Measurements from ENCODE around the gene TOMM20. TPM values are rescaled to one million over a fixed set of nuclear protein-coding genes. Genes with fewer than 3 reads are reported as not detected.
A peak's percentile ranks its signal among the peaks of the same experiment; 100 is the strongest.

Gene TOMM20
- total and polyA plus RNA-seq, 2 of the 8 experiments (the other 6 are each of a cell fraction or from before 2014, with no cell fraction given): 71.4 to 168 TPM

DNA sequence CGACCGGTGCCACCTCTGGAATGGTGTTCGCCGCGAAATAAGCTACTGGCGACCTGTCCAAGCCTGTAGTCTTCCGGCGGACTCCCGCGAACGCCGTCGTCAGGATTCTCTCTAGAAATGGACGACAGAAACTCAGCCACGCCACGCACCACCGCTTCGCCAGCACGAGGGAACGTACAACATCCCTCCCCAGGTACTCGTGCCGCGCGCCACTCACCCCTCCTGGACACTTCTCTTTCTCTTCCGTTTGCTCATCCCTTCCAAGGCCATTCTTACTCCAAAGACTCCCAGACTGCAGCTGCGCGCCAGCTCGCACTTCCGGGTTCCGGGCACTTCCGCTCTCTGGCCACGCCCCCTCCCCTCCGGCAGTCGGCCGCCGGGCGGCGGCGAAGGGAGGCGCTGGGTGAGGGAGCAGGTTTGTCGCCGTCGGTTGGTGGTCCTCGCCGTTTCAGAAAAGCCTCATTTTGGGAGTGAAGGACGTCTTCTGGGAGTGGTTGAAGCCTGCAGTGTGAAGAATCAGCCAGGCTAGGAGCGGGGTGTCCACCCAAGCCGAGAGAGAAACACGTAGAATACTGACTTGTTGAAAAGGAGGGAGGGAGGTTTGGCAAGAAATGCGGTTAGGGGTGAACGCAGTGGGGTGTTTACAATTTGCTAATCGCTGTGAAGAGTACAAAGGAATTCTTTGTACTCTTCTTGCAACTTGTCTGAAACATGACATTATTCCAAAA is 32.5 kb upstream of the TOMM20 start, which contains the start of gene RBM34:
RBM34 (minus strand) TSS at position 294 of the 728 bp plus-strand sequence; CDS start at position 270, 24 bp downstream.
- H3K27me3 ChIP-seq (replicated peaks in 1 of 4; ENCODE audit: control insufficient read depth in 3 of 4, extremely low read depth in 1 of 4, insufficient read depth in 3 of 4, low read length in 3 of 4): no peaks in the 10 kb centered on the region
- H3K18ac ChIP-seq (ENCODE audit: extremely low read depth, low read length): peak within 1 kb of the TSS; percentile 99
- no peak for FAIRE-seq
- H3K4me2 ChIP-seq (ENCODE audit: insufficient read depth in 1 of 2, low read depth in 2 of 2, low read length in 2 of 2): peak within 1 kb of the TSS; percentile 63 to 94
- peak within 1 kb of the TSS; percentile 68 for H4K5ac ChIP-seq (ENCODE audit: insufficient read length, low read depth, low read length)
- POLR2A ChIA-PET (ENCODE audit: partially characterized antibody): interaction anchor here (0.6 to 2.5 kb wide), 19 partner anchors 11 to 206 kb away, joined by 3 to 14 read pairs (median 4); partner anchors contain the start of genes TBCE and TOMM20
- peak within 1 kb of the TSS; percentile 50 for H4K91ac ChIP-seq (replicated peaks; ENCODE audit: insufficient read length, low read length)
- peak within 1 kb of the TSS; percentile 92 for H3K56ac ChIP-seq (replicated peaks; ENCODE audit: insufficient read length, low read depth, low read length)
- H3K4me3 ChIP-seq (ENCODE audit: extremely low read depth in 1 of 4, insufficient read depth in 2 of 4, low read depth in 3 of 4, low read length in 4 of 4): peak within 1 kb of the TSS; percentile 81 to 99 (median 94)
- no peak within 1 kb of the TSS for H3K23ac ChIP-seq (ENCODE audit: insufficient read length)
- peaks cover 0 to 4% (median 1%) of the 10 kb centered on the region in 4 experiments; a peak in 4 of 7 replicates for H3K4me1 ChIP-seq (replicated peaks in 1 of 4; ENCODE audit: control insufficient read depth in 3 of 4, insufficient read depth in 4 of 4, low read length in 3 of 4)
- peak within 1 kb of the TSS; percentile 82 to 98 (median 96) for H3K9ac ChIP-seq (replicated peaks in 1 of 4; ENCODE audit: extremely low read depth in 1 of 4, low read depth in 3 of 4, low read length in 3 of 4)
- DNase-seq (ENCODE audit: low read depth in 1 of 2, low spot score in 2 of 2): peak; percentile 62 to 96
- no peak within 1 kb of the TSS for H2AK5ac ChIP-seq (ENCODE audit: low read depth, low read length)
- H3K9me3 ChIP-seq (ENCODE audit: insufficient read depth in 2 of 2, low read depth in 1 of 2, low read length in 1 of 2): no peaks in the 10 kb centered on the region
- H2BK15ac ChIP-seq (ENCODE audit: low read length): no peak within 1 kb of the TSS
- H4K8ac ChIP-seq (ENCODE audit: extremely low read depth, insufficient read depth, low read length): peak within 1 kb of the TSS; percentile 91
- no peaks in the 10 kb centered on the region; the same call in 1 of the 2 replicates for H3K79me1 ChIP-seq (ENCODE audit: low read depth, low read length)
- no peak within 1 kb of the TSS for H3K14ac ChIP-seq (ENCODE audit: insufficient read length)
- peak within 1 kb of the TSS; percentile 61; the same call in 1 of the 2 replicates for H2BK12ac ChIP-seq (ENCODE audit: low read depth, low read length)
- H2BK120ac ChIP-seq (replicated peaks; ENCODE audit: low read depth, low read length): no peak within 1 kb of the TSS
- H3K36me3 ChIP-seq (ENCODE audit: control insufficient read depth in 2 of 4, insufficient read depth in 4 of 4, low read length in 3 of 4): peaks cover 16 to 30% (median 23%) of the 10 kb centered on the region in 4 experiments
- peak within 1 kb of the TSS; percentile 96 for H2BK5ac ChIP-seq (ENCODE audit: low read depth, low read length)
- peaks cover 0 to 4% of the 10 kb centered on the region in 2 experiments for H4K20me1 ChIP-seq (replicated peaks in 1 of 2; ENCODE audit: control insufficient read depth in 1 of 2, insufficient read depth in 2 of 2, low read length in 2 of 2)
- peak within 1 kb of the TSS; percentile 99 for H2AFZ ChIP-seq (ENCODE audit: low read length)
- no peak within 1 kb of the TSS for H3K4ac ChIP-seq (replicated peaks; ENCODE audit: insufficient read length, low read depth, low read length)
- H3K23me2 ChIP-seq (ENCODE audit: low read depth, low read length): peaks cover 6% of the 10 kb centered on the region
- peak within 1 kb of the TSS; percentile 82 for H3K27ac ChIP-seq (ENCODE audit: low read depth, low read length)
- H3K79me2 ChIP-seq (ENCODE audit: control insufficient read depth in 1 of 2, insufficient read depth in 2 of 2, low read length in 2 of 2): peaks cover 0 to 27% of the 10 kb centered on the region in 2 experiments; a peak in 2 of 4 replicates
- WGBS, 2 experiments (ENCODE audit: extremely low coverage in 1 of 2, insufficient coverage in 1 of 2, insufficient read length in 1 of 2, insufficient replicate concordance in 2 of 2, low coverage in 1 of 2, low lambda C conversion rate in 2 of 2, missing lambda C conversion rate in 1 of 2): 1% methylated on average over 47 of the region's 52 CpGs; no CpG with 5 or more reads in 1 of the 2 experiments
- CTCF ChIA-PET (ENCODE audit: partially characterized antibody): interaction anchor here (0.6 to 1.1 kb wide), 3 partner anchors 38 to 300 kb away, joined by 3 to 4 read pairs (median 3); no protein-coding TSS in a partner anchor
- H2BK20ac ChIP-seq (ENCODE audit: low read length): no peak within 1 kb of the TSS; the same call in 1 of the 2 replicates
- TF ChIP-seq TAF7 (optimal IDR thresholded peaks at IDR 0.05; ENCODE audit: borderline replicate concordance, low read depth, low read length) (peak; percentile 81), RFX5 (IDR thresholded peaks at IDR 0.05; ENCODE audit: borderline replicate concordance, low read depth, low read length) (no peak), RBBP5 (IDR thresholded peaks at IDR 0.05; ENCODE audit: borderline replicate concordance, low read depth, low read length) (peak; percentile 87), KDM5A (IDR thresholded peaks at IDR 0.05; ENCODE audit: low read length) (no peak), HDAC6 (IDR thresholded peaks at IDR 0.05; ENCODE audit: low read depth, low read length) (no peak), SIRT6 (IDR thresholded peaks at IDR 0.05; ENCODE audit: low read length) (no peak), ATF3 (IDR thresholded peaks at IDR 0.05; ENCODE audit: insufficient read depth, low read depth, low read length) (no peak), TEAD4 (IDR thresholded peaks at IDR 0.05; ENCODE audit: low read depth, low read length) (0 out of 2 replicates have a peak, but pooled peaks have one; percentile 3), PHF8 (conservative IDR thresholded peaks at IDR 0.05; ENCODE audit: low read depth, low read length) (peak; percentile 97), JUND (IDR thresholded peaks at IDR 0.05; ENCODE audit: low read length) (no peak), NRF1 (IDR thresholded peaks at IDR 0.05; ENCODE audit: low read depth, low read length) (0 out of 2 replicates have a peak, but pooled peaks have one; percentile 12)

Measured in H1 (cell line).